Breast epithelium (tissue), 3 donors: ENCODE results near the gene RYR3.

Experiments used
- POLR2A ChIP-seq: fragments of 450-650 bp; IDR thresholded peaks from one replicate; pipeline ENCODE4 v1.6.1; 2016; ENCODE audit warnings: antibody characterized with exemption, mild to moderate bottlenecking, moderate library complexity
- POLR2AphosphoS5 ChIP-seq, 3 donors: sonication (generic); formaldehyde crosslinking; IDR thresholded peaks; one replicate each; pipeline ENCODE4 v1.6.1; 2017; ENCODE audit warnings: antibody characterized with exemption in 3 of 3
- TF ChIP-seq, protein P1 (sequence below), 3 donors: fragments of 450-650 bp; IDR thresholded peaks; one replicate each; pipeline ENCODE4 v1.5.1; 2016 to 2017; ENCODE audit warnings: antibody characterized with exemption in 3 of 3, mild to moderate bottlenecking in 3 of 3, moderate library complexity in 3 of 3

DNA sequence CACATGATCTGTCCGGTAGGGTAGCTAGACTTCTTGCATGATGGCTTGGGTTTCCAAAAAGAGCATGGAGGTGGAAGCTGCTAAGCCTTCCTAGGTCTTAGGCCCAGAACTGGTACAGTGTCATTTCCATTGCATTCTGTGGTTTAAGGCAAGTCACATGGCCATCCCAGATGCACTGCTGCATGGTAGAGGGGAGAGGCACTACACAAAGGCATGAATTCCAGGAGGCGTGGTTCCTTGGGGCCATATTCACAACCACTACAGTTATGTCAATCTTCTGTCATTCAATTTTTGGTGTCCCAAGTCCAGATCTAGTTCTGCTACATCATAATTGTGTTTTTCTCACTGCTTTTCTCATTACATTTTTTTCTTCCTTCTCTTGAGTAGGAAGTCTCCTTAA lies 535.4 kb downstream of the RYR3 start:
- TF ChIP-seq, protein P1, sequence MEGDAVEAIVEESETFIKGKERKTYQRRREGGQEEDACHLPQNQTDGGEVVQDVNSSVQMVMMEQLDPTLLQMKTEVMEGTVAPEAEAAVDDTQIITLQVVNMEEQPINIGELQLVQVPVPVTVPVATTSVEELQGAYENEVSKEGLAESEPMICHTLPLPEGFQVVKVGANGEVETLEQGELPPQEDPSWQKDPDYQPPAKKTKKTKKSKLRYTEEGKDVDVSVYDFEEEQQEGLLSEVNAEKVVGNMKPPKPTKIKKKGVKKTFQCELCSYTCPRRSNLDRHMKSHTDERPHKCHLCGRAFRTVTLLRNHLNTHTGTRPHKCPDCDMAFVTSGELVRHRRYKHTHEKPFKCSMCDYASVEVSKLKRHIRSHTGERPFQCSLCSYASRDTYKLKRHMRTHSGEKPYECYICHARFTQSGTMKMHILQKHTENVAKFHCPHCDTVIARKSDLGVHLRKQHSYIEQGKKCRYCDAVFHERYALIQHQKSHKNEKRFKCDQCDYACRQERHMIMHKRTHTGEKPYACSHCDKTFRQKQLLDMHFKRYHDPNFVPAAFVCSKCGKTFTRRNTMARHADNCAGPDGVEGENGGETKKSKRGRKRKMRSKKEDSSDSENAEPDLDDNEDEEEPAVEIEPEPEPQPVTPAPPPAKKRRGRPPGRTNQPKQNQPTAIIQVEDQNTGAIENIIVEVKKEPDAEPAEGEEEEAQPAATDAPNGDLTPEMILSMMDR (IDR thresholded peaks at IDR 0.05), result no peak
- TF ChIP-seq POLR2AphosphoS5 (IDR thresholded peaks at IDR 0.05) (no peak), POLR2A (no peak)
